ENCODE data around the gene MRPL16. TPM values are rescaled to one million over a fixed set of nuclear protein-coding genes. Genes with fewer than 3 reads are reported as not detected.

MRPL16 gene
- total RNA-seq, 1 experiment from 2014 or later = 66.0 TPM

GRCh38 chr11:59777104-59777503 lies 33.5 kb downstream of the MRPL16 start:
- H3K27me3 Mint-ChIP-seq (ENCODE audit: insufficient read depth, unreplicated experiment) = no peaks in the 10 kb centered on the region
- POLR2A ChIA-PET = interaction anchor here (0.6 to 1.0 kb wide), 3 partner anchors 10 to 165 kb away, joined by 3 to 4 read pairs (median 3); no protein-coding TSS in a partner anchor
- no peaks in the 10 kb centered on the region for H3K9me3 Mint-ChIP-seq (ENCODE audit: unreplicated experiment)
- peak overlapping the region; percentile 66 for H3K4me3 Mint-ChIP-seq (ENCODE audit: unreplicated experiment)
- TF ChIP-seq CTCF (IDR thresholded peaks at IDR 0.05; ENCODE audit: insufficient read depth in 1 of 2, low read depth in 1 of 2, low read length in 1 of 2, severe bottlenecking in 1 of 2, unreplicated experiment in 1 of 2) = no peak
- Histone ChIP-seq H3K9me3 (no peaks in the 10 kb centered on the region), H3K27me3 (replicated peaks; ENCODE audit: control insufficient read depth, insufficient read depth, low read length) (no peaks in the 10 kb centered on the region), H3K4me3 (ENCODE audit: low read depth, low read length) (no peak overlapping the region), H3K4me1 (peaks cover 59% of the 10 kb centered on the region), H3K36me3 (ENCODE audit: control insufficient read depth, insufficient read depth, low read length) (peaks cover 8% of the 10 kb centered on the region)
- intact Hi-C loops (cut with micrococcal nuclease; ENCODE audit: unreplicated experiment) = loop anchor here (2.0 kb wide), 1 partner anchor 26 kb away; no protein-coding TSS in a partner anchor
- peaks cover 55% of the 10 kb centered on the region for H3K4me1 Mint-ChIP-seq (ENCODE audit: low read depth, unreplicated experiment)
- no peak for DNase-seq
- BruUV-seq (replicated peaks) = TSS peak; percentile 26
- H3K36me3 Mint-ChIP-seq (ENCODE audit: insufficient read depth, unreplicated experiment) = peaks cover 98% of the 10 kb centered on the region
- CTCF ChIA-PET = interaction anchor here (1.2 to 1.3 kb wide), 3 partner anchors 9 to 23 kb away, joined by 3 to 4 read pairs (median 4); partner anchors contain the start of gene STX3
- peak overlapping the region; percentile 74 for H3K27ac Mint-ChIP-seq (ENCODE audit: unreplicated experiment)

DNA sequence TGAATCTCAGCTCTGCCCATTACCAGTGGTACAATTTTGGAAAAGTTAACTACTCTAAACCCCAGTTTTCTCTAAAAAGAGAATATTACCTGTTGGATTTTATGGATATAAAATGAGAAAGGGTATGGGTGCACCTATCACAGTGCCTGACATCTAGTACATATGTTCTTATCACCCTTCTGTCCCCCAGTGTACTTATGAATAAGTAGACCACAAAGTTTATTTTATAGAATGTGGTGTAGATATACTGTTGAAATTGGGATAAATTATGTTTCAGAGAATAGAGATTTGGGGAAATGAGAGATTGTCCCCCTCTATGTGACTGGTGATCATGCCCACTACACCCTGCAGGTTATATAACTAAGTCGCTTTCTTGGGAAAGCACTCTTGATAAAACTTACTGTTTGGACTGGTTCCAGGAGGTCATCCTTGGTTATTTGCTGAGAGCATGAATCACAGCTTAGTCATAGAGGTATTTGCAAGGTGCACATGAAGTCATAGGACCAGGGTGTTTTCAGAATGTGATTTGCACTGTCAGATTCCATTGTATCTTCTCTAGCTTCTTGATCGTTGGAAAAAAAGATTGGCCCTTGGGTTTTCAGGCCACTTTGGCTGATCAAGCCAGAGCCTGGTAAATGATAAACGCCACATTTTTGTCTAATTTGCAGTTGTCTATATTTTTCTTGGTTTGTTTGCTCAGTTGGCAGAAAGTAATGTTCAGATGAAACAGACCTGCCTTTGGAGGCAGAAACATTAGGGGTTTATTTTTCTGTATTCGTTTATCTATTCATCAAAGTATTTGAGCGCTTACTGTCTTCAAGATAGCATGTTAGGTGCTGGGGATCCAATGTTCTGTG lies 34.1 kb downstream of the MRPL16 start:
- Histone ChIP-seq H3K27me3 (replicated peaks; ENCODE audit: control insufficient read depth, insufficient read depth, low read length) (no peaks in the 10 kb centered on the region), H3K4me1 (peaks cover 65% of the 10 kb centered on the region), H3K36me3 (ENCODE audit: control insufficient read depth, insufficient read depth, low read length) (peaks cover 7% of the 10 kb centered on the region; the same call in 1 of the 2 replicates), H3K4me3 (ENCODE audit: low read depth, low read length) (no peak overlapping the region), H3K9me3 (no peaks in the 10 kb centered on the region)
- ChIA-PET POLR2A (interaction anchor here (0.6 to 1.1 kb wide), 5 partner anchors 10 to 165 kb away, joined by 3 to 5 read pairs (median 3); no protein-coding TSS in a partner anchor), CTCF (interaction anchor here (0.6 to 1.3 kb wide), 4 partner anchors 8 to 23 kb away, joined by 3 to 4 read pairs (median 4); partner anchors contain the start of gene STX3)
- H3K9me3 Mint-ChIP-seq (ENCODE audit: unreplicated experiment) = no peaks in the 10 kb centered on the region
- peak; percentile 68 to 79 for DNase-seq
- H3K27me3 Mint-ChIP-seq (ENCODE audit: insufficient read depth, unreplicated experiment) = no peaks in the 10 kb centered on the region
- no peak for TF ChIP-seq CTCF (IDR thresholded peaks at IDR 0.05; ENCODE audit: insufficient read depth in 1 of 2, low read depth in 1 of 2, low read length in 1 of 2, severe bottlenecking in 1 of 2, unreplicated experiment in 1 of 2)
- peaks cover 92% of the 10 kb centered on the region for H3K36me3 Mint-ChIP-seq (ENCODE audit: insufficient read depth, unreplicated experiment)
- H3K27ac Mint-ChIP-seq (ENCODE audit: unreplicated experiment) = peak overlapping the region; percentile 74
- BruUV-seq (replicated peaks) = TSS peak; percentile 72
- H3K4me1 Mint-ChIP-seq (ENCODE audit: low read depth, unreplicated experiment) = peaks cover 57% of the 10 kb centered on the region
- H3K4me3 Mint-ChIP-seq (ENCODE audit: unreplicated experiment) = peak overlapping the region; percentile 66
- intact Hi-C loops (cut with micrococcal nuclease; ENCODE audit: unreplicated experiment) = loop anchor here (1.0 to 2.0 kb wide), 3 partner anchors 22 to 160 kb away; no protein-coding TSS in a partner anchor

DNA sequence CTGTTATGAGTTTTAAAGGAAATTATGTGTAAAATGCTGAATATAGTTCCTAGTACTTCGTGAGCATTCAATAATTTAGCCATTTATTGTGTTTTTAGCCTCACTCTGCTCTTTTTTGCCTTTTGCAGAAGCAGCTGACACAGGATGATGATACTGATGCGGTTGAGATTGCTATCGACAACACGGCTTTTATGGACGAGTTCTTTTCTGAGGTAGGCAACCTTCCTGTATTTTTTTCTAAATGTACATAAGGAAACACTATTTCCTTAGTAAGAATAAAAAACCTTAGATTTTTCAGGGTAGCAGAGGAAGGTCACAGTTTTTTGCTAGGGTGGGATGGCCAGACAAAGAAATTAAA lies 37.5 kb downstream of the MRPL16 start:
- H3K36me3 Mint-ChIP-seq (ENCODE audit: insufficient read depth, unreplicated experiment) = peaks cover 67% of the 10 kb centered on the region
- POLR2A ChIA-PET = no interaction called here
- H3K9me3 Mint-ChIP-seq (ENCODE audit: unreplicated experiment) = no peaks in the 10 kb centered on the region
- intact Hi-C loops (cut with micrococcal nuclease; ENCODE audit: unreplicated experiment) = no loop called here
- no peak for TF ChIP-seq CTCF (IDR thresholded peaks at IDR 0.05; ENCODE audit: insufficient read depth in 1 of 2, low read depth in 1 of 2, low read length in 1 of 2, severe bottlenecking in 1 of 2, unreplicated experiment in 1 of 2)
- no peak overlapping the region for H3K4me3 Mint-ChIP-seq (ENCODE audit: unreplicated experiment)
- no peaks in the 10 kb centered on the region for H3K27me3 ChIP-seq (replicated peaks; ENCODE audit: control insufficient read depth, insufficient read depth, low read length)
- no TSS peak for BruUV-seq (replicated peaks)
- peaks cover 39% of the 10 kb centered on the region for H3K4me1 Mint-ChIP-seq (ENCODE audit: low read depth, unreplicated experiment)
- no peaks in the 10 kb centered on the region for H3K9me3 ChIP-seq
- H3K36me3 ChIP-seq (ENCODE audit: control insufficient read depth, insufficient read depth, low read length) = 0 out of 2 replicates have a peak, but pooled peaks cover 3% of the 10 kb centered on the region
- no peak overlapping the region for H3K27ac Mint-ChIP-seq (ENCODE audit: unreplicated experiment)
- H3K4me3 ChIP-seq (ENCODE audit: low read depth, low read length) = no peak overlapping the region
- peaks cover 65% of the 10 kb centered on the region for H3K4me1 ChIP-seq
- CTCF ChIA-PET = interaction anchor here (0.7 to 1.8 kb wide), 2 partner anchors 18 to 709 kb away, joined by 4 read pairs; partner anchors contain the start of gene STX3
- no peaks in the 10 kb centered on the region for H3K27me3 Mint-ChIP-seq (ENCODE audit: insufficient read depth, unreplicated experiment)
- DNase-seq = no peak

Data from Caco-2 (cell line).